GM12872 (cell line): Measurements from ENCODE around the gene KAZN.

ENCODE experiments used
- TF ChIP-seq, protein P1 (sequence below): IDR thresholded peaks from 3 replicates; pipeline ENCODE4 v1.5.1; 2011; ENCODE audit warnings: low read depth, mild to moderate bottlenecking, low read length, moderate library complexity; ENCODE audit not compliant: insufficient read depth

The KAZN gene

DNA sequence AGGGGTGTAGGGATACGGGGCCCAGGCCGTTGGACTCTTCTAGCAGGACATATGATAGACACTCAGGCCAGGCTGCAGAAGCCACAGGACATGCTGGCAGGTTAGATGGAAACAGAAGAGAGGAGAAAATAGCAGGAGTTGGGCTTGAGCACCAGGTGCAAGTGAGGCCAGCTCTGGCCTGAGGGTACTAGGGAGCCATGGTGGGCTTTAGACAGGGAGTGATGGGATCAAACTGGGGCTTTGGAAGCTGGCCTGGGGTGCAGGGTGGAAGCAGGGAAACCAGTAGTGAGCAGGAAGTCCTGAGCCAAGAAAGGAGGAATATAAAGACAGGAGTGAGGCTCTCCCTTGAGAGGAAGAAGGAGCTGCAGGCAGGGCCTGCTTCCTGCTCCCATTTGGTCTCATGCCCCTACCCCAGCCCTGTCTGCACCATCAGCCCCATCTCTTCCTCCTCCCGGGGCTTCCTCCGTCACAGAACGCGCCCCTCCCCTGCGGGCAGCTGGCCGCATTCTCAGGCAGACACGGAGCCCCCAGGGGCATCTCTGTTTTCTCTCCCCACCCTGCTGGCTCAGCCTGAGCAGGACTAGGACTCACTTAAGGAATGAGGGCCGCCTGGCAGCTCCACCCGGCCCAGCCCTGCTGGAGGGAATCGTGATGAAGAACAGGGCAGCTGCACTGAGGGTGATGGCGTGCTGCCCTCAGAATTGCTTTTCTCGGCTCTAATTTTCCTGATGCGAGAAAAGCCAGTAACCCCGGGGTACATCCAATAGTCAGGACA, 389.5 kb downstream of the KAZN start:
- TF ChIP-seq, protein P1, sequence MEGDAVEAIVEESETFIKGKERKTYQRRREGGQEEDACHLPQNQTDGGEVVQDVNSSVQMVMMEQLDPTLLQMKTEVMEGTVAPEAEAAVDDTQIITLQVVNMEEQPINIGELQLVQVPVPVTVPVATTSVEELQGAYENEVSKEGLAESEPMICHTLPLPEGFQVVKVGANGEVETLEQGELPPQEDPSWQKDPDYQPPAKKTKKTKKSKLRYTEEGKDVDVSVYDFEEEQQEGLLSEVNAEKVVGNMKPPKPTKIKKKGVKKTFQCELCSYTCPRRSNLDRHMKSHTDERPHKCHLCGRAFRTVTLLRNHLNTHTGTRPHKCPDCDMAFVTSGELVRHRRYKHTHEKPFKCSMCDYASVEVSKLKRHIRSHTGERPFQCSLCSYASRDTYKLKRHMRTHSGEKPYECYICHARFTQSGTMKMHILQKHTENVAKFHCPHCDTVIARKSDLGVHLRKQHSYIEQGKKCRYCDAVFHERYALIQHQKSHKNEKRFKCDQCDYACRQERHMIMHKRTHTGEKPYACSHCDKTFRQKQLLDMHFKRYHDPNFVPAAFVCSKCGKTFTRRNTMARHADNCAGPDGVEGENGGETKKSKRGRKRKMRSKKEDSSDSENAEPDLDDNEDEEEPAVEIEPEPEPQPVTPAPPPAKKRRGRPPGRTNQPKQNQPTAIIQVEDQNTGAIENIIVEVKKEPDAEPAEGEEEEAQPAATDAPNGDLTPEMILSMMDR, result no peak

DNA sequence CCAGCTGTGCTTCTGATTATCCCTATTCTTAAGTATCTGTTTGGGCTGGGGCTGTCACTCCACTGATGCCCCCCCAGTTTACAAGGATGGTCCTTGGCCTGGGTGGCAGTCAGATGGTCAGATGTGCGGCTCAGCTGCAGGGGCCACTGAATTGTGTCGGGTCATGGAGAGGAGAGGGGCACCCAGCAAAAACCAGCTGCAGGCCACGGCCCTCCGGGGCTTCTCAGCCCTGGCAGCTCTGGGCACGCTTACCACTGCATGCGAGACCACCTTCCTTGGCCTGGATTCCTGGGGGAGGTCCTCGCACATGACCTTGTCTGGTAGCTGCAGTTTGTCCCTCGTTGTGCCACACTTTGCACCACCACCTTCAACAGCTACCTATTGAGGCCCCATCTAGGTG, 390.2 kb downstream of the KAZN start:
- TF ChIP-seq, protein P1, result no peak

DNA sequence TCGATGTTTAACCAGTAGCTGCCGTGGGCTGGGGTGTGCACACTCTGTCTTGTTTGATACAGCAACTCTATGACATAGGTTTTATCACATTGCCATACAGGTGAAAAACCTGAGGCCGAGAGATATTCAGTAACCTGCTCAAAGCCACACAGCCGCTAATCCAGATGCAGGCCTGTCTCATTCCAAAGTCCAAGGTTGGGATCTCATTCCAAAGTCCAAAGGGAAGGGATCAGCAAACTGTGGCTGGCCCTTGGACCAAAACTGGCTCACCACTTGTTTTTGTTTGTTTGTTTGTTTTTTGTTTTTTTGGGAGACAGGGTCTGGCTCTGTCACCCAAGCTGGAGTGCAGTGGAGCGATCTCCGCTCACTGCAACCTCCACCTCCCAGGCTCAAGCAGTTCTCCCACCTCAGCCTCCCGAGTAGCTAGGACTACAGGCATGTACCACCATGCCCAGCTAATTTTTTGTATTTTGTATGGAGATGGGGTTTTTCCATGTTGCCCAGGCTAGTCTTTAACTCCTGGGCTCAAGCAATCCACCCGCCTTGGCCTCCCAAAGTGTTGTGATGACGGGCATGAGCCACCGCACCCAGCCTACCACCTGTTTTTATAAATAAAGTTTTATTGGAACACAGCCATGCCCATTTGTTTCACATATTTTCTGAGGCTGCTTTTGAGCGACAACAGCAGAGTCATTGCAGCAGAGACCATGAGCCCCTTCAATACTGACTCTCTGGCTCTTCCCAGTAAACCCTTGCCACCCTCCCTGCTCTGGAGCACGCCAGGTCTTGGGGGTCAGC, 391.6 kb downstream of the KAZN start:
- TF ChIP-seq, protein P1, result no peak

GRCh38 chr1:14993414-14993813, 394.9 kb downstream of the KAZN start:
- TF ChIP-seq, protein P1, result no peak

DNA sequence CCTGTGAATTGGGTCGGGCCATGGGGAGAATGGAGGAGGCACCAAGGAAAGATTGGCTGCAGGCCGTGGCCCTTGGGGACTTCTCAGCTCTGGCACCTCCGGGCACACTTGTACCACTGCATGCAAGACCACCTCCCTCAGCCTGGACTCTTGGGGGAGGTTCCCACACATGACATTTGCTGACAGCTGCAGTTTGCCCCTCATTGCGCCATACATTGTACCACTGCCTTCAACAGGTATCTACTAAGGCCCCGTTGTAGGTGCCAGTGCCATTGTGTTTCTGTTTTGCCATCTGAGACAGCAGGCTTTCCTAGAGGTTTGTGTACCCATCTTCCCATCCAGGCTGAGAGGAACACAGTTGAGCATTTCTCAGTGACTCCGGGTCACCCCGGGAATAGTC, 395.7 kb downstream of the KAZN start:
- TF ChIP-seq, protein P1, result no peak

- TF ChIP-seq, protein P1, result no peak
These were observed 396.5 kb downstream of the KAZN start for GRCh38 chr1:14994841-14995437.
